Loucy (cell line): ENCODE results near the gene KCNQ2.

Experiments used
- EZH2phosphoT487 ChIP-seq: fragments of 200-600 bp; IDR thresholded peaks from 2 replicates; pipeline ENCODE4 v1.6.1; 2018; ENCODE audit warnings: antibody characterized with exemption, mild to moderate bottlenecking, moderate library complexity, borderline replicate concordance
- TF ChIP-seq, protein P1 (sequence below): fragments of 200-600 bp; sonication (generic); conservative IDR thresholded peaks from 2 replicates; pipeline ENCODE4 v1.5.1; 2014; ENCODE audit warnings: mild to moderate bottlenecking, antibody characterized with exemption, low read length

DNA sequence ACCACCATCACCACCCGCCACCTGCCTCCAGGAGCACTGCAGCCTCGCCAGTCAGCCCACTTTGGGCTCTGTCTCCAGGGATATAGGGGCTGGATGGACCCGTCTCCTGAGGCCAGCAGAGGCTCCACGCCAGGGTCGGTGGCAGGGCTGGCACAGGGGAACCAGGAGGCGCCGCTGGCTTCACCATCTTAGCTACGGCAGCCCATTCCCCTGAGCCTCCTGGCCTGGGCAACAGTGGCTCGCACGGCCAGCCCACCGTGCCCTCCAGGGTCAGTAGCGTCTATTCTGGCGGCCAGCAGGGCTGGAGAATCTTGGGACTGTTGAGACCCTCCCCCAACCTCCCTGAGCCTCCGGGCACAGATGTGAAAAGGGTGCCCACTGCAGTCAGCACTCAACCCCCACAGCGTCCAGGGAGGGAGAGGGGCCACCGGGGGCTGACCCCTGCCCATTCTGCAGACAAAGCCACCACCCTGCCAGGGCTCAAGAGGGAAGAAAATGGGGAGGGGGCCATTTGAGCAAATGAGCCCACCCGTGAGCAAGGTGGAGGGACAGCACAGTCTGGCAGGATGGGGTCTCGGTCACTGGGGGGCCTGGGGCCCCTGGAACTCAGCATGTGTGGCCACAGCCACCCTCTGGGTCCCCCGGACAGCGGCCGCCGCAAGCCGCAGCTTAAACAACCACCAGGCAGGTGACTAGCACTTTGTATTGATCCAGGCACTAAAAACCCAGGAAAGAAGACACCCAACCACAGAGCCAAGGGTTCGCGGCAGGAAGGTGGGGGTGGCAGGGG is 28.7 kb downstream of the KCNQ2 start:
- TF ChIP-seq, protein P1, sequence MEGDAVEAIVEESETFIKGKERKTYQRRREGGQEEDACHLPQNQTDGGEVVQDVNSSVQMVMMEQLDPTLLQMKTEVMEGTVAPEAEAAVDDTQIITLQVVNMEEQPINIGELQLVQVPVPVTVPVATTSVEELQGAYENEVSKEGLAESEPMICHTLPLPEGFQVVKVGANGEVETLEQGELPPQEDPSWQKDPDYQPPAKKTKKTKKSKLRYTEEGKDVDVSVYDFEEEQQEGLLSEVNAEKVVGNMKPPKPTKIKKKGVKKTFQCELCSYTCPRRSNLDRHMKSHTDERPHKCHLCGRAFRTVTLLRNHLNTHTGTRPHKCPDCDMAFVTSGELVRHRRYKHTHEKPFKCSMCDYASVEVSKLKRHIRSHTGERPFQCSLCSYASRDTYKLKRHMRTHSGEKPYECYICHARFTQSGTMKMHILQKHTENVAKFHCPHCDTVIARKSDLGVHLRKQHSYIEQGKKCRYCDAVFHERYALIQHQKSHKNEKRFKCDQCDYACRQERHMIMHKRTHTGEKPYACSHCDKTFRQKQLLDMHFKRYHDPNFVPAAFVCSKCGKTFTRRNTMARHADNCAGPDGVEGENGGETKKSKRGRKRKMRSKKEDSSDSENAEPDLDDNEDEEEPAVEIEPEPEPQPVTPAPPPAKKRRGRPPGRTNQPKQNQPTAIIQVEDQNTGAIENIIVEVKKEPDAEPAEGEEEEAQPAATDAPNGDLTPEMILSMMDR: no peak
- no peak for TF ChIP-seq EZH2phosphoT487
